Measurements from ENCODE around the gene GCN1. TPM values are rescaled to one million over a fixed set of nuclear protein-coding genes. Genes with fewer than 3 reads are reported as not detected.

Gene GCN1
- total RNA-seq, 1 donor from 2014 or later = 36.0 TPM

DNA sequence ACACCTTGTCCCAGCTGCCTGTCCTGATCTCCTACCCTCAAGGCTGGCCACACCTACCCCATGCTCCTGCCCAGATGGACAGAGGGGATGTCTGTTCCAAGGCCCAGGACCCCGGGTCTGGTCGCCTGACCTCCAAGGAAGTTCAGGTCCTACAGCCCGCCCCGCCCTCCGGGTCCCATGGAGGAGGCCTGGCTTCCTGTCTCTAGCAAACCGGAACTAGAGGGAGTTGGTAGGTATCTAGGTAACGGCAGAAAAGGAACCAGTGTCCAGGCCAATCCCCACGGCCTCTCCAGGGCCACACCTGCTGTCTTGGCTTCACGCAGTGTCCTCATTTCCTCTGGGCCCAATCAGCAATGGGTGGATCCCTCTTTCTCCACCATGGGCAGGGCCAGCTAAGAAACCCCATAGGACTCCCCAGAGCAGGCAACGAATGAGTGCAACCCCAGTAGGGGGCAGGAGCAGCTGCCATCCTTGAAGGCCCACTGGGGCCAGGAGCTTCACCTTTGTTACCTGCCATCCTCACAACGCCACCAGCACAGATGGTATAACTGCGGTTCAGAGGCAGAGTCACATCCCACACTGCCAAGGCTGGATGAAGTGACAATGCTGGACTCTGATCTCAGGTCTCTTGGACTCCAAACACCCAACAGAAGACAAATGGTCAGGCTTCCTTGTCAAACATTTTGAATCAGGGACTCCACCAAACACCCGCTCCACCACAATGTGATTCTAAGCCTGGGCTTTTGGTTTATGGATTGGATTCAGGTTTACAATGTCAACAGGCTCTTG is 31.5 kb upstream of the GCN1 start:
- TF ChIP-seq, protein P1, sequence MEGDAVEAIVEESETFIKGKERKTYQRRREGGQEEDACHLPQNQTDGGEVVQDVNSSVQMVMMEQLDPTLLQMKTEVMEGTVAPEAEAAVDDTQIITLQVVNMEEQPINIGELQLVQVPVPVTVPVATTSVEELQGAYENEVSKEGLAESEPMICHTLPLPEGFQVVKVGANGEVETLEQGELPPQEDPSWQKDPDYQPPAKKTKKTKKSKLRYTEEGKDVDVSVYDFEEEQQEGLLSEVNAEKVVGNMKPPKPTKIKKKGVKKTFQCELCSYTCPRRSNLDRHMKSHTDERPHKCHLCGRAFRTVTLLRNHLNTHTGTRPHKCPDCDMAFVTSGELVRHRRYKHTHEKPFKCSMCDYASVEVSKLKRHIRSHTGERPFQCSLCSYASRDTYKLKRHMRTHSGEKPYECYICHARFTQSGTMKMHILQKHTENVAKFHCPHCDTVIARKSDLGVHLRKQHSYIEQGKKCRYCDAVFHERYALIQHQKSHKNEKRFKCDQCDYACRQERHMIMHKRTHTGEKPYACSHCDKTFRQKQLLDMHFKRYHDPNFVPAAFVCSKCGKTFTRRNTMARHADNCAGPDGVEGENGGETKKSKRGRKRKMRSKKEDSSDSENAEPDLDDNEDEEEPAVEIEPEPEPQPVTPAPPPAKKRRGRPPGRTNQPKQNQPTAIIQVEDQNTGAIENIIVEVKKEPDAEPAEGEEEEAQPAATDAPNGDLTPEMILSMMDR (IDR thresholded peaks at IDR 0.05; ENCODE audit: borderline replicate concordance) = peak; percentile 32
- Histone ChIP-seq H3K4me1 (peaks cover 75% of the 10 kb centered on the region), H3K27ac (replicated peaks) (peak overlapping the region; percentile 71), H3K27me3 (ENCODE audit: low read depth) (no peaks in the 10 kb centered on the region), H3K4me3 (peak overlapping the region; percentile 38), H3K36me3 (peaks cover 41% of the 10 kb centered on the region), H3K9me3 (replicated peaks) (no peaks in the 10 kb centered on the region)
- intact Hi-C loops (cut with micrococcal nuclease) = loop anchor here (5.0 kb wide), 1 partner anchor 41 kb away; the partner anchor contains the start of gene PXN
- DNase-seq = peak; percentile 49

DNA sequence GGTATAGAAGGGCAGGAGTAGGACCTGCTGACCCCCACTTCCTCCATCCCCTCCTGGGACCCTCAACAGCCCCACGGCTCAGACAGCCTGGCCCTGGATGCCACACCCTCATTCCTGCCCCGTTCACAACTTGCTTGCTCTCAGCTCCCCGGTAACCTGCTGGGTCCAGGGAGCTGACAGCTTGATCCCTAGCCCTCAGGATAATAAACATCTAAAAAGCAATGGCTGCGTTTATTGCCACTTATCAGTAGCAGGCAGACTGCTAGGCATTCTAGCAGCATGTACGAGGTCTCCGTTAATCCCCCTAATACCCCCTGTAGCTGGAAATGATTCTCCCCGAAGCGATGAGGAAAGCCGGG is 30.7 kb upstream of the GCN1 start:
- no peak for DNase-seq
- peak overlapping the region; percentile 71 for H3K27ac ChIP-seq (replicated peaks)
- H3K4me1 ChIP-seq = peaks cover 66% of the 10 kb centered on the region
- peak overlapping the region; percentile 38 for H3K4me3 ChIP-seq
- intact Hi-C loops (cut with micrococcal nuclease) = loop anchor here (5.0 kb wide), 1 partner anchor 42 kb away; the partner anchor contains the start of gene PXN
- H3K36me3 ChIP-seq = peaks cover 49% of the 10 kb centered on the region
- no peaks in the 10 kb centered on the region for H3K9me3 ChIP-seq (replicated peaks)
- no peaks in the 10 kb centered on the region for H3K27me3 ChIP-seq (ENCODE audit: low read depth)
- TF ChIP-seq, protein P1 (IDR thresholded peaks at IDR 0.05; ENCODE audit: borderline replicate concordance) = no peak

DNA sequence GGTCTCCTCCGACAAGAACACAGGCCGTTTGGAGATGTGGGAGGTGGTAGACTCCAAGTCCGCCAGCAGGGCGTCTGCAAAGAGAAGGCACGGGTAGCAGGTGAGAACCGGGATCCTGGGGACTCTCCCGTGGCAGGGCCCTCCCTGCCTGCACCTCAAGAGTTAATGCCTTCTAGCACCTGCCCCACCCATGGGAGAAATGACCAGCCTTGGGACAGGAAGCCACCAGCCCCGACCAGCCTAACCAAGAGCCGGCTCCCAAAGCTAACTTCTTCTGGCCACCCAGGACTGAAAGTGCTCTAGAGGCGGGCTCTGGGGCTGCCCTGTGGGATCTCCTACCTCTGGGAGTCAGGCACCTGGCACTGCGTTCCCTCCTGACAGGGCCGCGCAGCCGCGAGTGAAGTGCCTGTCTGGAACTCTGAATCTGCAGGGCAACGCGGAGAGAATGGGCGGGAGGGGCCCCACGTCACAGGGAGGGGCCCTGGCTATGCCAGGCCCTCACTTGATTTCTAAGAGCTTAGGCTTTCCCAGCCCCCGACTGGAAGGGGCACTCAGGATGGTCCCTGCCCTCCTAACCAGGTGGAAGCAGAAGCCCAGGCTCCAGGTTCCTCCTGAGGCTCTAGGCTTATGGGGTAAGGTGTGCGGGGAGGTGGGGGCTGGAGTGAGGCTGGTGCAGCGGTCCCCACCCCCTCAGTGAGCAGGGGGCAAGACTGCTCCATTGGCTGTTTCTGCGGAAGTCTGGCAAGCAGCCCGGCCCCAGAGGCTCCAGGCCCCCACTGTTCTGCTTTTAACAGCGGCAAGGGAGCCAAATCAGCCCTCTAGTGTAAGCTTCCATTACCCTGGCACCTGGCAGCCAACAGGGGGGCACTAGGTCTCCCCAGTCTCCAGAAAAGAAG is 30.0 kb upstream of the GCN1 start:
- intact Hi-C loops (cut with micrococcal nuclease) = loop anchor here (5.0 kb wide), 1 partner anchor 43 kb away; the partner anchor contains the start of gene PXN
- H3K36me3 ChIP-seq = peaks cover 55% of the 10 kb centered on the region

DNA sequence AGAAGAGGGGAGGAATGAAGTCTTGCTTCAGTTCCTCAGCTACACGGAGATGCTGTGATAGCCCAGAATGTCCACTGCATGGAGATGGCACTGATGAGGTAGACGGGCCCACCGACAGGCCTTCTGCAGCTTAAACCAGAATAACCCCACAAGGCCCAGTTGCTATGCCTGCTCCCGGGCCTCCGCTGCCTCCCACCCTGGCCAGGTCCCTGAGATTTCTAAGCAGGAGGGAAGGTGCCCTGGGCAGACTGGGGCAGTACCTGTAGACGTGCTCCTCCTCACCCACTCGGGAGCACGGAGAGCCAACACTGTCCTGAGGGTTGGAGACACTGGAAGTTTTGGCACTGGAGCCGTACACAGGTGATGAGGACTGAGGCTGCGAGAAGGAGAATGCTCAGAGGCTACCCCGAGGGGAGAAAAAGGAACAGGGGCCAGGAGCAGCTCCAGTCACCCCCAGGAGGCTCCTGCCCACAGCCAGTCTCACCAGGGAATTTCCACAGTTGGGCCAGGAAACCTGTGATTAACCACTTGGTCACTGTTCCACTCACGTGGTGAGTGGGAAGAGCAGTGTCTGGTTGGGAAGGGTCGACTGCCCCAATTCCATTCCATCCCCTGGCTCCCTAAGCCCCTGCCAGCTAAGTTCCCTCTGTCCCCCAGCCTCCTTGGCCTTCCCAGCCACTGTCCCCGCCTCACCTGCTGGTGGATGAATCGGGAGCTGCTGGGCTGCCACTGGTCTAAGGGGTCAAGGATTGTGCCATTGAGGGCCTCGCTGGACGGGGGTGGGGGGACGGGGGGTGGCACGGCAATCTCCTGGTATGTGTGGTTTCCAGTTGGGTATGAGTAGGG is 29.2 kb upstream of the GCN1 start:
- Histone ChIP-seq H3K36me3 (peaks cover 64% of the 10 kb centered on the region), H3K9me3 (replicated peaks) (no peaks in the 10 kb centered on the region), H3K4me3 (no peak overlapping the region), H3K27me3 (ENCODE audit: low read depth) (no peaks in the 10 kb centered on the region), H3K4me1 (peaks cover 51% of the 10 kb centered on the region), H3K27ac (replicated peaks) (peak overlapping the region; percentile 71)
- intact Hi-C loops (cut with micrococcal nuclease) = no loop called here
- TF ChIP-seq, protein P1 (IDR thresholded peaks at IDR 0.05; ENCODE audit: borderline replicate concordance) = no peak
- DNase-seq = no peak

More for the DNA sequence above, 30.0 kb upstream of the GCN1 start:
- Histone ChIP-seq H3K27me3 (ENCODE audit: low read depth) (no peaks in the 10 kb centered on the region), H3K4me1 (peaks cover 60% of the 10 kb centered on the region), H3K27ac (replicated peaks) (peak overlapping the region; percentile 71), H3K9me3 (replicated peaks) (no peaks in the 10 kb centered on the region), H3K4me3 (peak overlapping the region; percentile 38)
- DNase-seq = peak; percentile 48
- TF ChIP-seq, protein P1 (IDR thresholded peaks at IDR 0.05; ENCODE audit: borderline replicate concordance) = no peak
